ENCODE results near the gene DEPDC1.
"Not testable (repeated sequence)": the region's sequence is repeated elsewhere in the genome, so short reads cannot be mapped to it uniquely, and the experiment has no call there.

Gene DEPDC1, protein sequence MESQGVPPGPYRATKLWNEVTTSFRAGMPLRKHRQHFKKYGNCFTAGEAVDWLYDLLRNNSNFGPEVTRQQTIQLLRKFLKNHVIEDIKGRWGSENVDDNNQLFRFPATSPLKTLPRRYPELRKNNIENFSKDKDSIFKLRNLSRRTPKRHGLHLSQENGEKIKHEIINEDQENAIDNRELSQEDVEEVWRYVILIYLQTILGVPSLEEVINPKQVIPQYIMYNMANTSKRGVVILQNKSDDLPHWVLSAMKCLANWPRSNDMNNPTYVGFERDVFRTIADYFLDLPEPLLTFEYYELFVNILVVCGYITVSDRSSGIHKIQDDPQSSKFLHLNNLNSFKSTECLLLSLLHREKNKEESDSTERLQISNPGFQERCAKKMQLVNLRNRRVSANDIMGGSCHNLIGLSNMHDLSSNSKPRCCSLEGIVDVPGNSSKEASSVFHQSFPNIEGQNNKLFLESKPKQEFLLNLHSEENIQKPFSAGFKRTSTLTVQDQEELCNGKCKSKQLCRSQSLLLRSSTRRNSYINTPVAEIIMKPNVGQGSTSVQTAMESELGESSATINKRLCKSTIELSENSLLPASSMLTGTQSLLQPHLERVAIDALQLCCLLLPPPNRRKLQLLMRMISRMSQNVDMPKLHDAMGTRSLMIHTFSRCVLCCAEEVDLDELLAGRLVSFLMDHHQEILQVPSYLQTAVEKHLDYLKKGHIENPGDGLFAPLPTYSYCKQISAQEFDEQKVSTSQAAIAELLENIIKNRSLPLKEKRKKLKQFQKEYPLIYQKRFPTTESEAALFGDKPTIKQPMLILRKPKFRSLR

DNA sequence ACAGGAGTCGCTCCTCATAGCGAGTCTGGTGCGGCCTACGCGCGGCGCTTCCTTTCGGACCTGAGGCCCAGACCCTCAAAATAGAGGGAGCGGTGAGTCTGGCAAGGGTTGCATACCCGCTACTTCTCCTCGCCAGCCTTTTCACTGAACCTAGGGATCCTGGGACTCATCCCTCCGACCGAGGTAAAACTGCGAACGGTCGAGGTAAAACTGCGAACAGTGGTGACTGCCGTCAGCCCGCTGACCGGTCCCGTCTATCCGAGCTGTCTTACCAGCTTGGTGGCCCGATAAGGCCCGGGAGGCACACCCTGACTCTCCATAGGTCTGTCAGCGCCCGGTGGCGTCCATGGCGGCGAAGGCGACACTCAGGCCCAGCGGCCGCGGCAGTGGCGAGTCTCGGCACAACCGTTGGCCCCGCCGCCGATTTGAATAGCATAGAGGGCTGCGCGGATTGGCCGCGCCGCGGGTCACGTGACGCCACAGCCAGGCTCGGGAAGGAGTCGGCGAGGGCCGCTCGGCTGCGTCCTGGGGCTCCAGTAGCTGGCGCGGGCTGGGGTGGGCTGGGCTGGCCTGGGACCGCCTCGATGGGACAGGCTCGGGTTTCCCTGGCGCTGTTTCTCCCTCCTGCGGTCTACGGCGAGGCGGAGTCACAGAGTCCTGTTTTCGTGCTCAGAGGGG is at the start of gene DEPDC1:
Gene DEPDC1 (minus strand): TSS at position 403 of the 678 bp plus-strand sequence. CDS start 83 bp downstream, at position 320.
- peak; percentile 53 for DNase-seq

DNA sequence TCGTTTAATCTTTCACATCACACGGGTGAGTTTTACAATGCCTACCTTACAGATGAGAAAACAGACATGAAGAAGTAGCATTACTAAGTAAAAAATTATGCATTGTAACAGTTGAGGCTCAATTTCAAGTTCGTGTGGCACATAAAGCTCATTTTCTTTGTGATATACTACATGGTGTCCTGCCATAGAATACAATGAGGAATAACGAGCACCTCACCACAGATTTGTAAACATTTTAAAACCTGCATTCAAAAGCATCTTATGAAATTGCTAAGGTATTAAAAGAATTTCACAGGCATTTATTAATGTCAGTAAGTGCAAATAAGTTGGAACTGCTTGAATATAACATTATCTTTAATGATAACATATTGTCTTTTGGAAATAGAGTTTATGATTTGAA is 47.8 kb upstream of the DEPDC1 start:
- no peak for DNase-seq

DNA sequence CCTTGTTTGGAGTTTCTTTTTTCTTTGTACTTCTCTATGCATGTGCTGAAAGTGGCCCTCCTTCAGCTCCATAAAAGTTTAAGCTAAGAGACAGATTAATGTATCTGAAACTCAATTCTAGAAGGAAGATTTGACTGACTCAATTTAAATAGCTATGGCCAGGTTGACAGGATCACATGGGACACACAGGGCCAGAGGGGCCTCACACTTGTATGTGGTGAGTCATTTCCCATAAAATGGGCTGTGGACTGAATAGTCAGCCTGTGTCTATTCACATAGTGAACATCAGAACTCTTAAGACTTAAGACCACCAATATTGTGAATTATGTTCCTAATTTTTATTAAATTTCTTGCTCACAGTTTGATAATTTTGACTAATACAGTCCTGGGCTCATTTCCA is 45.7 kb upstream of the DEPDC1 start:
- no peak for DNase-seq

- no peak for DNase-seq
Measured at GRCh38 chr1:68538941-68539340, 42.1 kb upstream of the DEPDC1 start.

DNA sequence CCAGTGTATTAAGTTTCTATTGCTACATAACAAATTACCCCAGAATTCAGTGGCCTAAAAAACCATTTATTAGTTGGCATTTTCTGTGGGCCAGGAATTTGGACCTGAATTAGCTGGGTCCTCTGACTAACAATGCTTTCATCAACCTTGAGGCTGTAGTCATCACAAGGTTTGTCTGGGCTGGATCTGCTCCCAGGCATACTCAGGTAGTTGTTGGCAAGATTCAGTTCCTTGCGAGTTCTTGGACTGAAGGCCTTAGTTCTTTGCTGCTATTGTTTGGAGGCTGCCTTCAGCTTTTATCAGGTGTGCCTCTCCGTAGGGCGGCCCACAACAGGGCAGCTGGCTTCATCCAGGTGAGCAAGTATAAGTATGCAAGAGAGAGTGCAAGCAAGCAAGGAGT is 31.4 kb upstream of the DEPDC1 start:
- DNase-seq, result no peak

GRCh38 chr1:68525781-68526180 is 28.9 kb upstream of the DEPDC1 start:
- no peak for DNase-seq

DNA sequence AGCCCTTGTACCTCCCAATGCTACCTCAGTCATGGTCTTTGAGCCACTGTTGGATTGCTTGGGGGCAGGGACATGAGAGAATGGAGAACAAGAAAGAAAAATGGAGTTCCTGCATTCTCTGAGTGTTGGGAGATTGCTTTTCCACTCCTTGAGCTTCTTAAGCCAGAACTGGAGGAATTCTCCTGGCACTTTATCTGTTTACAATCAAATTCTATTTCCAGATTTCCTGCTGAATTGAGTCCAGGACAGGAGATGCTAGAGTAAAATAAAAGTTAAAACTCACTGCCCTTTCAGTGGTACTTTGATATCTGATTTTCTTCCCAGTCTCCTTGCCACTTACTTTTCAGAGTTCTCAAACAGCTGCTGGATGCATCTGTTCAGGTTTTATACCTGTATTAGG is 24.4 kb upstream of the DEPDC1 start:
- no peak for DNase-seq

GRCh38 chr1:68516066-68516465 is 19.2 kb upstream of the DEPDC1 start:
- DNase-seq, result no peak

- DNase-seq, result no peak
Measured at GRCh38 chr1:68511254-68511653, 14.4 kb upstream of the DEPDC1 start.

GRCh38 chr1:68506386-68506785 is 9.5 kb upstream of the DEPDC1 start:
- no peak for DNase-seq

DNA sequence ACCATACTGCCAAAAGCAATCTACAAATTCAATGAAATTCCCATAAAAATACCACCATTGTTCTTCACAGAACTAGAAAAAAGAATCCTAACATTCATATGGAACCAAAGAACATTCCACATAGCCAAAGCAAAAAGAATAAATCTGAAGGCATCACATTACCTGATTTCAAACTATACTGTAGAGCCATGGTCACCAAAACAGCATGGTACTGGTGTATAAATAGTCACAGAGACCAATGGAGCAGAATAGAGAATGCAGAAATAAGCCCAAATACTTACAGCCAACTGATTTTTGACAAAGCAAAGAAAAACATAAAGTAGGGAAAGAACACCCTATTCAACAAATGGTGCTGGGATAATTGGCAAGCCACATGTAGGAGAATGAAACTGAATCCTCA is 6.2 kb upstream of the DEPDC1 start:
- DNase-seq, result no peak

DNA sequence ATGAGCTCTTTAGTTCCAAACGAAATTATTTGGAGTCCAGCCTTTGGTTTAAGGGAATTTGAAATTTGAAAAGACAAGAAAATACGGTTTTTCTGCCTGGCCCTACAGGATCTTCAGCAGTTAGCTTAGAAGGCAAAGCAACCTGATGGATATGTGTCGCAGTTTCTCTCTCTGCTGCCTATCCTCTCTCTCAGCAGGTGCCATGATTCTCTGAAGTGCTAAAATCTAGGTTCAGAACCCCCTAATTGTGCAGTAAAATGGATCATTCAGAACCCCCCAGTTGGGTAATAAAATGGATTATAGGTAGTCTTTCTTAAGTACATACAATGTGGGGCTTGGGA is 446 bp upstream of the DEPDC1 start:
- no peak for DNase-seq

DNA sequence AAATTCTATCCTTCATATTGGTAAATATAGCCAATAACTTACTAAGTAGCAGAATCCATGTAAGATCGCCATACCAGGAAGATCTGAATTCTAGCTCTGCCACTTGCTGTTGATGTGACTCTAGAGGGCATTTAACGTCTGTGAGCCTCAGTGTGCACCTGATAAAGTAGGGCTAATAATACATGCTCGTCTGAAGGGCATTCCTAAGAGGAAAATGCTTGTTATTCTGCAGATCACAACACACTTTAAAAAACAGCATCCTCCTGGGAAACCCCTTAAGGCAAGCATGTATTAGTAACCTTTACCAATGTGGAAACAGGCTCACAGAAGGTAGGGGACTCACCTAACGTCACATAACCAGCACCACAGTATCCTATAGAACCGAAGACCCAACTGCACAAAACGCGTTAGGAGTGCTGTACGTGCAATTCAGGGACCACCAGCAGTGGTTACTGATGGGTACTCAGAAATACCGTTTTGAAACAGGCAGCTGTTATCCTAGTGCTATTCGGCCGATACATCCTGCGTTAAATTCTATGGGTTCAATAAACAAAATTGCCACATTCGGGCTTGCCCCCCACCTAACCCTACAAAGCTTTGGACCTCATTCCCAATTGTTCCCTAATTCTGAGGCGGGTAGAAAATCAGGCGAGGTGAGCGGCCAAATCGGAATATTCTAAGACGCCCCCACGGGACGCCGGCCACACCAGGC is 758 bp downstream of the DEPDC1 start:
- no peak for DNase-seq

DNA sequence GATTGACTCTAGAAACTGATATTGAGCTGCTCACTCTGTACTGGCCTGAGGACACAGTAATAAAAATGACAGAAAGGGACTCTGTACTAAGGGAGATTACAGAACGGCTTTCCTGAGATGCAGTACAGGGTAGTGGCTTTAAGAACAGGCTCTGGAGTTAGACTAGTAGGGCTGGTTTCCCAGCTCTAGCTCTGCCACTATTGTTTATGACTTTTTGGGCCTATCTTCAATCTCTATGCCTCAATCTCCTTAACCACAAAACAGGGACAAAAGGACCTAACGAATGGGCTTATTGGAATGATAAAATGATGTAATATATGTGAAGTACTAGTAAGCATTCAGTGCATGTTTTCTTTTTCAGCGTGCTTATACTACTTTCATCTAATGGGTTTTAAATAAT is 1.4 kb downstream of the DEPDC1 start:
- no peak for DNase-seq

DNA sequence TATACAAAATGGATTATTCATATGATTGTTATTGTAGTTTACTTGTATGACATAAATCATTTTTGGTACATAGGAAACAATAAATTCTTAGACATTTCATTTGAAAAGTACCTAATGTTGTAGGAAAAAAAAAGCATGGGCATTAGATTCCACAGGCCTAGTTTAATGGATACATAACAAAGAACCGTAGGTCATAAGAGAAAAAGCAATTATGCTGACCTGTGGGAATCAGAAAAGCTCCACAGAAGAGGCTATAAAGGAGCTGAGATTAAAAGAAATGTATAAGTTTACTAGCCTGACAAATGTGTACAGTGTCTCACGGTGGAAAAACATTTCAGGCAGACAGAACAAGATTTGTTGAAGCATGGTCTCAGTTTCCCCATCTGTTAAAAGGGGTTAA is 3.7 kb downstream of the DEPDC1 start:
- no peak for DNase-seq

- DNase-seq, result not testable (repeated sequence)
Measured at GRCh38 chr1:68492255-68492654, 4.6 kb downstream of the DEPDC1 start.

- no peak for DNase-seq
Measured at GRCh38 chr1:68490046-68490651, 6.7 kb downstream of the DEPDC1 start.

DNA sequence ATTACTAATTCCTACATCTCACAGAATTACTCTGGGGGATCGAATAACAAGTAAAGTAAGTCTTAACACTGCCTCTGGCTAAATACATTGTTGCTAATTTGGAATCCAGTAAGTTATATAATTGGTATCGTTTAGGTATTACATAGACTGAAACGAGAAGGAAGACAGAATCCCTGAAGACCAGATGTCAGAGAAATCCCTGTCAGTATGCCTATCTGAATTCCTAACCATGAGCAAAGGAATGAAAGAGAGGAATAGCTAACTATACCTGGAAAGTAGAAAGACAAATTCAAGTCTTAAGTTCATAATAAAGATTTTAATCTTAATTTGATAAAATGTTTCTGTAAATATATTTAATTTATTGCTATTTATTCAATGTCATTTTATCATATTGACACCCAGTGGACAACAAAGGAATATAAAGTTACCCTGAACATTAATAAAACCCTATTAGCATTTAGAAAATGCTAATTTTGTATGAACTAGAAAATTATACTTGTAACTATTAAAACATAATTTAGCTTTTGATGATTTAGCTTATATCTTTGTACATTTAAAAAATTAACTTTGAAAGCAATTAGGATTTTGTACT is 11.4 kb downstream of the DEPDC1 start:
- DNase-seq, result no peak

DNA sequence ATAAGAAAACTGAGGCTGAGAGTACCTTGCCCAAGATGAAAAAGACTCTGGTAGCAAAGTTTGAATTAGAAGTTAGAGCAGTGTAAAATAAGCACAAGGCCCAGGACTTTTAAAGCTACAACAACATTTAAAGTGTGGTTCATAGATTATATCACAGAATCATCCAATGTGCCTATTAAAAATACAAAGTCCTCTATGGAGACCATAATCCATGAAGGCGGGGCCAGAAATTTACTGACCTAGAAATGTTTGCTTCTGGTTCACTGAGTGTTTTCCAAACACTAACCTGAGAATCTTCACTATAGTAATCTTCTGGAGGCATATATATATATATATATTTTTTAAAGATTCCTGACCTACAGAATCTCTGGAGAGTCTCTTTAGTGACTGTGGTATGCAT is 12.3 kb downstream of the DEPDC1 start:
- no peak for DNase-seq

DNA sequence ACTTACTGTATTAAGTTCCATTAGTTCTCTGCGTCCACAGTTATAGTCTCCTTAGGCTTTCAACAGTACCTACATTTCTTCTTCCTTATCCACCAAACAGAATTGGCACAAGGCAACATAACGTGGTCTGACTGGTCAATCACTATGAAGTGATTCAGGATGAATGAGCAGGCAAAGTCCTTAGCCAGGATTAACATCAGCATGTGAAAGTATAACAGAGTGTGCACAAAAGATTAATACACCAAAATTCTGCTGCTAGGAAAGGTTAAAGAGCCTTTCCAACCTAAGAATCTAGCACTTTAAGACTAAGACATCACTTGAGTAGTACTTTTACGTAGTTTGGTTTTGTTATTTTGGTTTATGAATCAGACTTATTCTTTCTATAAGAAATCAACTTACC is 15.8 kb downstream of the DEPDC1 start:
- DNase-seq, result no peak

DNA sequence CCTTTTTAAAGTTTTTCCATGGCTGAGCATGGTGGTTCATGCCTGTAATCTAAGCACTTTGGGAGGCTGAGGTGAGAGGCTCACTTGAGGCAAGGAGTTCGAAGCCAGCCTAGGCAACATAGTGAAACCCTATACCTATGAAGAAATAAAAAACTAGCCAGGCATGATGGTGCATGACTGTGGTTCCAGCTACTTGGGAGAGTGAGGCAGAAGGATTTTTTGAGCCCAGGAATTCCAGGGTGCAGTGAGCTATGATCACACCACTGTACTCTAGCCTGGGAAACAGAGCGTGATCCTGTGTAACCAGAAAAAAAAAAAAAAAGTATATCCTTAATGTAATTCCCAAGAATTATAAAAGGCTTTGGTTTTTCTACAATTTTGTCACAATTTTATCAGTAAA is 17.4 kb downstream of the DEPDC1 start:
- DNase-seq, result no peak

GRCh38 chr1:68478662-68479061 is 18.2 kb downstream of the DEPDC1 start:
- no peak for DNase-seq
